Left renal pelvis (tissue), 4 donors: ENCODE measurements around the gene AKAP13. TPM values are rescaled to one million over a fixed set of nuclear protein-coding genes. Genes with fewer than 3 reads are reported as not detected.

ENCODE experiments used
- DNase-seq, 4 donors: peaks; one replicate each; pipeline ENCODE4 v3.0.0-alpha.2; 2013; ENCODE audit warnings: low read depth in 4 of 4, low spot score in 3 of 4
- polyA plus RNA-seq, 4 donors: library from polyadenylated mRNA; unstranded; fragments of 120-200 nt; gene quantifications; one replicate each; pipeline ENCODE4 v1.2.1, GENCODE V29; 2013; ENCODE audit not compliant: insufficient read length in 4 of 4

AKAP13 gene
- polyA plus RNA-seq, 4 donors, result 82.3 to 93.2 (median 87.8) TPM

DNA sequence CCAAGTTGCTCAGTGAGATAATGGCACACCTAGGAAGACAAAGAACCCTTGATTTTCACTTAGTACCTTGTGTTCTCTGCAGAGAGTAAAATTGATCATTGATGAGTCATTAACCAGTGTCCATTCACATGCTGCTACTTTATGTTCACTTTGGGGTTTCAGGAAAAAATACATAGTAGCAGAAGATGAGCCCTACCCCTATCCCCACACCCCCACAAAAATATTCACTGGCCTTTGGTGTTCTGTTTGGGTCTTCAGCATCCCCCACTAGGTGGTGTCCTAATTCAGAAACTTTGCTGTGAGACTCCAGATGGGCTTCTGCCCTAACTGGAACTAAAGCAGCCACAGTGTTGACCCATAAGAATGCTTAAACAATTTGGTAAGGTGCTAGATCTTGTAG, 235.5 kb downstream of the AKAP13 start:
- no peak for DNase-seq

DNA sequence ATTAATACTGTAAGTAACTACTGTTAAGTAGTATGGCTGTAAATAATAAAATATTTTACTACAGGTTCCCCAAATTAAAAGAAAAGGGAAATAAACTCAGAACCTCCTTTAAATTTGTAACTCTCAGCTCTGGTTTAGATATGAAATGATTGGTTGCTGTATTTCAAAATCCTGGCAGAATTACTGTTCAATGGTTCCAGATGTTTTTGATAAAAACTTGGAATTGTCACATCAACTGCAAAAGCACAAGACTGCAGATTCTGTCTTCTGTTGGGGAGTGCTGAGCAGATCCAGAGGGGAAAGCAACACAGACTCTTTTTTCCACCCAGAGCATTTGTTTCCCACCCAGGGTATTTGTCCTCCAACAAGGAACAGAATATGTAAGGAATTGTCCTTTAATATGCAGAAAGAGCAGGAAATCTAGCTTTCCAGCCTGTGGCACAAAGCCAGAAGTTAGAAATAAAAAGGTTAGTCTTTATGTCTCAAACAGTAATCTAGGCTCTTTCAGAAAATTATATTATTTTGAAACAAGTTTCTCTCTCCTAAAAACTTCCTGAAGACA, 236.2 kb downstream of the AKAP13 start:
- no peak for DNase-seq

DNA sequence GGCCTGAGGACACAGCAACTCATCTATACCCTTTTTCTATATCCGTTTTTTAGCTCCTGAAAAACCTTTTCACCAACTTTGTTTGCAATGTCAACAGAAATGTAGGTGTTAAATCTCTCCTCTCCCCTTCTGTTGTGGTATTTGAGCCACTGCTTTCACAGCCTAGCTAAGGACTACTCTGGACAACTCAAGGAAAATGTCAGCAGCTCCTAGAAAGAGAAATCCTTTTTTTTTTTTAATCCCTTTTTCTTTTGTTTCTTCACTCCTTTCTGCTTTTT, 237.8 kb downstream of the AKAP13 start:
- no peak for DNase-seq

DNA sequence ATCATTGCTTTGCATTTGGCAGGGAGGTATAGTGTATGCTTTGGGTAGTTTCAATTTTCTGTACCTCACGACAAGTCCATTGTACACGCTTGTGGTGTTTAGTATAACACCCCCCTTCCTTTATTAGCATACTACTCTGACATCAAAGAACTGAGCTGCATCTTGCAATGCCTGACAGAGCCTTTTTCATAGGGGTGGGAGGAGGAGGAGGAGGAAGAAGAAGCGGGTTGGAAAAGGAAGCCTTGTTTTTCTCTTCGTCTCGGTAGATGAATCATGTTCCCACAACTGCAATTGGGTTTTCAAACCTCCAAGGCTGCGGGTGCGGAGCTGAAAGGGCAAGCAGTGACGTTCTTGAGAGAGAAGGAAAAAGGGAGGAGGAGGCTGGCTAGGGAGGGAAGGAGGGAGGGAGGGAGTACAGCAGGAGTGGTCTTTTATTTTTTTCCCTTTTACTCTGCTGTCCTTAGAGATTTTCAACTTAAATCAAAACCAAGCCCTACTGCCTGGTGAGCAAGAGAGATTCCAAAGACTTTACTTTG, 238.6 kb downstream of the AKAP13 start:
- peak in 1 of 4 donors; percentile 78 for DNase-seq

DNA sequence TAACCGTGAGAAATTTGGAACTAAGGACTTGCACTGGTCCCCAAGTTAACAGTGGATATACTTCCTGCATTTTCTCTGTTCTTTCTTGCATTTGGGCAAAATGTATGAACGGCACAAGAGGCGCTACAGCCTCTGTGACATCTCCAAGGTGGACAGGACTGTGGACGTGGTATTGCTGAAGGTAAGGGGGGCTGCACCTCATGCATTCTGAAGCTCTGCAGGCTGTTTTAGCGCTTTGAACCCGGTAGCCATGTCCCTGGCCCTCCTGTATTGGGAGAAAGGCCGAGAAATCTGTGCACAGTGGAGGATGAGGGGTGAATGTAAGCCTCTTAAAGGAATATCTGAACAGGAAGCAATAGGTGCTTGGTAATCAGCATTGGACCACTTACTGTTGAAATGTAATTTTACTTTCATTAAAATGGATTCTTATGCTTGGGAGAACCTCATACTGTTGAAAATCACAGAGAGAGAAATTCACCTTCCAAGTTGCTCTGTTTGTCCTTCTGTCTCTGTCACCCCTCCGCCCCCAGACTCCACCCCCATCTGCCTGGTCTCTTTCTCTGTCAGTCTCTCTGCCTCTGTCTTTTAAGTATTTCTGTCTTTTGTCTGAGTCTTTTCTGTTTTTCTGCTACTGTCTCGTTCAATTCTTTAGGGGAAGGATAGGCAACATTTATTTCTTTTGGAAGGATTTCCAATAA, 239.7 kb downstream of the AKAP13 start:
- DNase-seq, result no peak

DNA sequence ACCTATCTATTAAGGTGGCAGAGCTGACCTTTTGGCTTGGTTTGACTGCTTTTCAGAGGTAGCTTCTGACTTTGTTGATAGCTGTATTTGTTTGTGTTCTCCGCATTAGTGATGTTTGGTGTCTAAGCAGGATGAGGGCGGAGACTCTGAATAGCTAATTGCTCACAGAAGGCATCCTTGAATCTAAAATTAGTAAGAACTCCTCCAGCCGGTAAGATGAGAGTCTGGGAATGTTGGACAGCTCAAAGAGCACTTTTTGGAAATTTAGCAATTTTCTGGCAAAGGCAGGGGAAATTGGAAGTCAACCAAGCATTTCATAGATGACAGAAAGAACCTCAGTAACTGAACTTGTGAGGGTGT, 240.3 kb downstream of the AKAP13 start:
- DNase-seq, result no peak

DNA sequence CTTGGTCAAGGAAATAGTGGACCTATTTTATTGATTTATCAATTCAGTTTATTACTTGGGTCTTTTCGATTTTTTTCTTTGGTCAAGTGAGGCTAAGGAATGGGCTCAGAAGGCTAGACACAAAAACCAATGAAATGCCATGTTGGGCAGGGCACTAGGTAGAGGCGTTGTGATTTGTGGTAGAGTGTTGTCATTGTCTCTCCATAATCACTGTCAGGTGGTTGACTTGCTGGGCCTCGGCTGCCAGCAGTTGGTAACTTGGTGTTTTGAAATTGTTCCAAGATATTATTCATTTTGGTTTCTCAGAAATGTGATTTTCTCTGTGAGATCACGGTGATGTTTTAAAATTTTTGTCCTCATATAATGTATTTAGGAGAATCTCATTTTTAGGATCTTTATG, 240.7 kb downstream of the AKAP13 start:
- no peak for DNase-seq

DNA sequence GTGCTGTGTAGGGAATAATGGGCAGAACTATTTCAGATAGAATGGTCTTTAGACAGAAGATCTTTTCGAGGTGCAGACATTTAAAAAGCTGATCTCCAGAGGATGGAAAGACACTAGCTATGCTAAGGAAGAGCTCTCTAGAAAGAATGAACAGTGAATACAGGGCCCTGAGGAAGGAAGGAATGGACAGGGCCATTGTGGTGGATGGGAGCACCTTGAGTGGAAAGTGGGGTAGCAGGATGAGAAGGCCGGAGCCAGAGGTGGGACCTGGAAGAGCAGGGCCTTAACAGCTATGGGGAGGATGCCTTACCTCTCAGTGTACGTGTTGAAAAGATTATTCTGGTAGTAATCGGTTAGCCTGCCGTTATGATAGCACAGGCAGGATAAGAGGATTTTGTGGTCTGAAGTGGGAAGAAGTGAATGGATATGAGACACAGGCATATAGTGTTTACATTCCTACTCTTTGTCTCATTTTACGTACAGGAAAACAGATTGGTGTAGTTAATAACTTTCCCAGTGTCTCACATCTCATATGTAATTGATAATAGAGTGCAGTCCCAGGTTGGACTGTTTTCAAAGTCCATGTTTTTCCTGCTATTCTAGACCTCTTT, 241.9 kb downstream of the AKAP13 start:
- DNase-seq, result no peak

DNA sequence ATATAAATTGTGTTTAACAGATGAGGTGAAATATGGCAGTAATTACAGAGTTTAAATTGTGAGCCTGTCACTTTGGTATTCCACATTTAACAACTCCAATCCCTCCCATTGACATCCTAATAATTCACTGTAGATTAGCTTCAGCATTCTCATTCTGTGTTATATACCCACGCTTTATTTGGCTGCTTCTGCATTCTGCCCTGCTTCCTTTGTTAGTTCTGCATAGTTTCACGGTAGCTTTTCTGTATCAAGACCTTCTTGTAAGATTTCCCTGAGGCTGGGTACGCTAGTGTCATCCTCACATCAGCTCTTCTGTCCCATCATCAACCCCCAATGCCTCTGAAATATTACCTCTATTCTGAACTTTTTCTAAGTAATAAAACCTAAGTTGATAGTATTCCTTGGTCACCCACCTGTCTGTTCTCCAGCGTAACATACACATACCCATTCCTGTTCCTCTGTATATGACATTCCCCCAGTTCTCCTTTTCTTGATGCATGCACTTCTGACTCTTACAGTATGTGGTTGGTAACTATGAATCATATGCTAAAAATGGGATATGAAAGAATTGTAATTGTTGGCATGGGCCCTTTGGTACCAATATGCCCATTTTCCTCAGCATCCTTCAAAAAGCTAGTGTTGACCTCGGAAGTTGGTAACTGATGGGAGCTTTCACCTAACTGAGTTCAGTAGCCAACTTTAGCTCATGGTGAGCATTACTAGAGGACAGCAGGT, 243.1 kb downstream of the AKAP13 start:
- no peak for DNase-seq

DNA sequence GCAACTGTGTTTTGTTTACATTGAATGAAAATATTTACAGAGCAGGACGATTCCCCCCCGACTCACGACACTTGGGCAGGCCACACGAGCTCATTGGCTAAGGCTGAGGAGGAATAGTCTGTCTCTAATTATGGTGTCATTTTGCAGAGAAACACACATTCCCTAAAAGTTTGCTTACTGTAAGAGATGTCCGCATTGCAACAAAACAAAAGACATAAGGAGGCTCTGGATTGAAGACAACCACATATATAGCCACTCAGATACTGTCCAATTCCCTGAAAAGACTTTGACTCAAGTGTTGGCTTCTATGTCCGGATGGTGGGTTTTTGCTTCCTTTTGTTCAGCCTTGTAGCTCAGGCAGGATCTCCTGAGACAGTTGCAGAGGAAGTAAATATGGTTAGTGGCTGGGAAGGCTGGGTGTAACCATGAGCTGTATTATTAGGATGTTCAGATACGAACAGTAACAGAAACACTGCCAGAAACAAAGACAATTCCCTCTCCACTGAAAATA, 243.9 kb downstream of the AKAP13 start:
- DNase-seq, result no peak

DNA sequence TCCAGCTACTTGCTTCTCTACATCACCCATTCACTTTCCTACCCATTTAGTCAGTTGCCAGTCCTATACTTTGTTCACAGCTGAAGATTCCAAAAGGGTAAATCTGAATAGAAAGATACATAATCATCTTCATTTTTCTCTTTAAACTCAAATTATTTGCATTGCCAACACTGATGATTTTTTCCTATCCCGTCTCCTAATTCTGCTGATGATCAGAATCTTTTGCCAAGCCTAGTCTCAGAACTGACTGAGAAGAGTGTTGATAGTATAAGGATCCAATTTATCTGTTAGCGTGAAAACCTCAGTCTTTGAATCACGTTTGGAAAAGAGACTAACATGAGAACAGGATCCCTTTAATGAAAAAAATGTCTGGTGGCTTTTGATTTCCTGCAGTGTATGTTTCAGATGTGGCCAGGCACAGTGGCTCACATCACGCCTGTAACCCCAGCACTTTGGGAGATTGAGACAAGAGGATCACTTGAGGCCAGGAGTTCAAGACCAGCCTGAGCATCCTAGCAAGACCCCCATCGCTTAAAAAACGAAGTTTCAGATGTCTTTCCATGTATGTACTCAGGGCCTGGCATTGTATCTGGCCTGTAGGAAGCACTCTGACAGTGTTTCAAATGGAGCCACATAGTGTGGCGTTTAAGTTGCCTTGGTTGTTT, 244.9 kb downstream of the AKAP13 start:
- DNase-seq, result no peak

DNA sequence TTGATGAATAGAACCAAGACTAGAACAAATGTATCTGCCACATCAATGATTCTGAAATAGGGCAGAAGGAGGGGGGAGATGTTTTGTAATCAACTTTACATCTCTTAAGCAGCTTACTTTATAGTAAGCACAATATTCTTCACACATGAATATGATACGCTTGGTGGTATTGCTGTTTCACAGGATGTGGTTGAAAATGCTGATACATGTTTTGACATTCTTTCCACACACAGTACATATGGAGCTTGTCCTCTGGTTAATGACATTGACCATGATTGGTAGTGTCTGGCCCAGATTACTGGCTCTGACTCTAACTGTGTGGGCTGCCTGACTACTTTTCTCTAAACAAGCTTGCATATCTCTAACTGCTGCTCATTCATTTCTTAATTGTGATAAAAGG, 245.5 kb downstream of the AKAP13 start:
- no peak for DNase-seq

DNA sequence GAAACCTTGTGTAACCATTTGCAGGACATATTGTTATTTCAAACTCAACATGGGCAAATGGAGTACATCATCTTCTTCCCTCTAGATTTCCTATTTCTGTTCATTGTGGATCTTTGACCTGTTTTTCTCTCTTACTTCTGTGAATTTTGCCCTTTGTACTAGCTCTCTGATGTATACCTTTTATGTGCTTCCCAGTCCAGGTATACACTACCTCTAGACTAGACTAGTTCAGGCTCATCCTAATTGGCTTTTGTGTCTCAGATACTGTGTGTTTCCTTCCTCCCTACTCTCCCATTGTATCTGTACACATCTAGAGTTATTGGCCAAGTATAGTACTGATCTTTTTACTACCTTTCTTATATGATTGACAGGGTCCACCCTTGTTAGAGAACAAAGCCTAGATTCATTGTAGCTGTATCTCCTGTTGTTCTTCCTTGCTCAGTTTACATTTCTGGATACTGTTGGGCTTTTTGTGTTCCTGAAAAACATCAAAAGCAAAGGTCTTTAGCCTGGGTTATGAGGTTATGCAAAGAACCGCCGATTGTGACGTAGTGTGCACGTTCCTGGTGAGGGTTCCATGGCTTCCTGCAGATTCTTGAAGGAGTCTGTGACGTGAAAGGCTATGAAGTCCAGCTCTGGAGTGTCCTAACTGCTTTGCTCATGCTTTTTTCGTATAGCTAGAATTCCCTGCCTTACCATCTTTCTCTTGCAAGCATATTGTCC, 247.0 kb downstream of the AKAP13 start:
- no peak for DNase-seq

DNA sequence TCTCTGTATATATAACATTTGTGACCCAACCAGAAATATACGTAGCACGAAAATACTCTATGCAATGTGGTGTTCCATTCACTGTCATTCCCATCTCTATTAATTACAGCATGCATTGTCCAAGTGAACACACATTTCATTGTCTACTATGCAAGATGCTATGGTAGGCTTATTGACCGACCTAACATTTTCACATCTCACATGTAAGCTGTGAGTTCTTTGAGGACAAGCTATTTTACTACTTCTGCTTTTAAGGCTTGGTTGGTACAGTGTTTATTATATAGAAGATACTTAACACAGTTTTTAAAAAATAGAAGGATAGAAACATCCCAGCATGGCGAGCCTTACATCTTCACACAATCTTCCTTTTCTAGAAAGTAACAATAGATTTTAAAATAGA, 249.9 kb downstream of the AKAP13 start:
- DNase-seq, result no peak

DNA sequence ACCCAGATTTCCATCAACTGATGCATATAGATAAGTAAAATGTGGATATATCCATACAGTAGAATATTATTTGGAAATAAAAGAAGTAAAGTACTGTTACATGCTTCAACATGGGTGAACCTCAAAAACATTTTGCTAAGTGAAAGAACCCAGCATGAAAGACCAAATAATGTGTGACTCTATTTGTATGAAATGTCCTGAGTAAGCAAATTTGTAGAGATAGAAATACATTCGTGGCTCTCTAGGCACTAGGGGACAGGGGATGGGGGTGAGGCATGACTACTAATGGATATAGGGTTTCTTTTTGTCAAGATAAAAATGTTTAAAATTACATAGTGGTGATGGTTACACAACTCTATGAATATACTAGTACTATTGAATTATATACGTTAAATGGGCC, 250.6 kb downstream of the AKAP13 start:
- DNase-seq, result no peak

DNA sequence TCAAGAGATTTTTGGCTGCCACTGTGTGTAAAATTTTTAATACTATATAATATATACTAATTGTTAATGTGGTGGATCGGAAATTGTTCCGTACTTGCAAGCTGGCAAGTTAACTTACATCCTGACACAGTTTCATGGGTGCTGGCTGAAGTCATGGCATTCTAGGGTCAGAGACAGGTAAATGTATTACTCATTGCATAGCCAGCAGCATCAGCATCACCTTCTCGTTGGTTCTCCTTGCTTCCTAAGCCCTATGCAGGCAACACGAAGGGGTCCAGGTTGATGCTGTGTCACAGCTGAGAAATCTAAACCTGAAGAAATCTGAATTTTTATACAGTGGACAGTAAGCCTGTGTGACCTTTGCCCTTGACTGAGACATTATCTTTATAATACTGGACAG, 251.6 kb downstream of the AKAP13 start:
- DNase-seq, result no peak

DNA sequence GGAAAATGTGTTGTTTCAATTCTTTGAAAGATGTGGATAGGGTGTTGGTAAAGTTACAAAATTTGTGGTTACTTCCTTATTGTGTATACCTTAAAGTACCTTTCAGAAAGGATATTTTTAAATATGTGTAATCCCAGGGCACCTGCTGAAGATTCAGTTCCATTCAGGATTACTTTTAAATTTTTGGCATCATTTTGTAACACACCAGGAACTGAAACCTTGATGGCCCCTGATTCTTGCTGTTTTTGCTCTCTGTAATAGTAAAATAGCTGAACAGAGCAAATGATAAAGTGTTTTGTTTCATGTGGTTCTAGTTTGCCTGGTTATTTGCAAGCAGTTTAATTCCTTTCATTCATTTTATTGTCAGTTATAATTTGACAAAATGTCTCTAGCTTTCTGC, 253.5 kb downstream of the AKAP13 start:
- no peak for DNase-seq

DNA sequence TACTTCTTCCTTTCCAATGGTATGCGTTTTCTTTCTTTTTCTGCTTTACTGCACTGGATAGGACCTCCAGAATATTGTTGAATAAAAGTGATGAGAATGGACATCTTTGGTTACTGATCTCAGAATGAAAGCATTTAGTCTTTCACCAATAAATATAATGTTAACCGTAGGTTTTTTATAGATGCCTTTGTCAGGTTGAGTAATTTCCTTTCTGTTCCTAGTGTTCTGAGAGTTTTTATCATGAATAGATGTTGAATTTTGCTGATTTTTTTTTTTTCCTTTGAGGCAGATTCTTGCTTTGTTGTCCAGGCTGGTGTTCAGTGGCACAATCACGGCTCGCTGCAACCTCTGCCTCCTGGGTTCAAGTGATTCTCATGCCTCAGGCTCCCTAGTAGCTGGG, 255.9 kb downstream of the AKAP13 start:
- DNase-seq, result no peak

DNA sequence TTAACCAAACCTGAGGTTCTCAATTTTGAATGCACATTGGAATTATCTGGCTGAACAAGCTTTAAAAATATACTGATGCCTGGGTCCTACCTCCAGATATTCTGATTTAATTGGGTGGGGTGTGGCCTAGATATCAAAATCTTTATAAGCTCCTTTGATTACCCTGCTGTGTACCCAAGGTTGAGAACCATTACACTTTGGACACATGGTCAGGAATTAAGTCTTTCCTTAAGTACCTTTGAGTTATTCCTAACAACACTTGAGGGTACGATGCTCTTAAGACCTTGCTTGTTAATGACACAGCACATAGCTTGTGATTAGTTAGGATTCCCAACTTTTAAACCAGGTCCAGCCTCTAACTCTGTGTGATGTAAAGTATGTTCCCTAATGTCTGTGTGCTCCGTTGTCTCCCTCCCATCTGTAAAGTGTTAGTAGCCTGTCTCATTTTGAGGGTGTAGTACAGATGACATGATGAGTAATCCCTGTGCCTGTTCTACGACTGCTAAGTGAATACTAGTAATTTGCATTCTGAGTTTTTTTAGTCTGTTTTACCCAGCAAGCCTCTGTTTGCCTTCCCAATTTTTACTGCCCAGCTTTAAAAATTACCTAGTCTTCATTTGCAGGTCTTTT, 259.5 kb downstream of the AKAP13 start:
- DNase-seq, result no peak
